Measurements from ENCODE around the gene MSI2.

- TF ChIP-seq EZH2 (IDR thresholded peaks at IDR 0.05): no peak
- TF ChIP-seq POLR2AphosphoS5 (IDR thresholded peaks at IDR 0.05; ENCODE audit: borderline replicate concordance, low read depth, low read length): no peak
These were observed 277.5 kb downstream of the MSI2 start for GRCh38 chr17:57533684-57534305.

Measured in SK-N-MC (cell line).